CD14-positive monocyte (primary cell): ENCODE data around the gene STARD5. TPM values are rescaled to one million over a fixed set of nuclear protein-coding genes. Genes with fewer than 3 reads are reported as not detected.

ENCODE experiments used
- DNase-seq, 3 donors: peaks; one replicate each; pipeline ENCODE4 v3.0.0-alpha.2; 2011 to 2022
- H2AFZ ChIP-seq: 2 replicates; pipeline ENCODE4 v1.6.0; 2012; ENCODE audit warnings: mild to moderate bottlenecking, low read depth, low read length, inconsistent platforms; ENCODE audit not compliant: insufficient read depth, poor library complexity, severe bottlenecking
- H3K27ac ChIP-seq, 2 donors: 1 replicate in 1 of 2; 2 replicates in 1 of 2; pipeline ENCODE4 v1.5.1; 2012 to 2013; ENCODE audit warnings: low read length in 2 of 2, control low read depth in 1 of 2, inconsistent platforms in 1 of 2, low read depth in 1 of 2, mild to moderate bottlenecking in 1 of 2
- H3K27me3 ChIP-seq, 2 donors: one replicate each; pipeline versions ENCODE4 v1.6.0 to v1.6.1; 2011 to 2013; ENCODE audit warnings: low read length in 2 of 2; ENCODE audit not compliant: control insufficient read depth in 2 of 2, insufficient read depth in 2 of 2
- H3K36me3 ChIP-seq, 2 donors: replicated peaks in 1 of 2; 1 replicate in 1 of 2; 2 replicates in 1 of 2; pipeline versions ENCODE4 v1.5.1 to v1.6.1; 2012 to 2013; ENCODE audit warnings: low read length in 2 of 2, control low read depth in 1 of 2, inconsistent platforms in 1 of 2, mild to moderate bottlenecking in 1 of 2; ENCODE audit not compliant: insufficient read depth in 2 of 2, control insufficient read depth in 1 of 2
- H3K4me1 ChIP-seq, 2 donors: 1 replicate in 1 of 2; 2 replicates in 1 of 2; pipeline versions ENCODE4 v1.5.1 to v1.6.1; 2012 to 2013; ENCODE audit warnings: low read length in 2 of 2, control low read depth in 1 of 2, inconsistent platforms in 1 of 2, mild to moderate bottlenecking in 1 of 2, moderate library complexity in 1 of 2; ENCODE audit not compliant: insufficient read depth in 2 of 2, control insufficient read depth in 1 of 2
- H3K4me2 ChIP-seq: replicated peaks from 2 replicates; pipeline ENCODE3; 2012; ENCODE audit warnings: low read length, moderate library complexity, mild to moderate bottlenecking; ENCODE audit not compliant: poor library complexity, severe bottlenecking; ENCODE audit errors: extremely low read depth
- H3K4me3 ChIP-seq, 3 experiments: fragments of 200-600 bp in 1 of 3; sonication (generic) in 1 of 3; replicated peaks in 1 of 3; 1 replicate in 2 of 3; 2 replicates in 1 of 3; pipeline ENCODE4 v1.5.1; 2011 to 2013; ENCODE audit warnings: low read length in 3 of 3, mild to moderate bottlenecking in 3 of 3, control low read depth in 2 of 3, low read depth in 2 of 3, inconsistent platforms in 1 of 3, moderate library complexity in 1 of 3
- H3K79me2 ChIP-seq: 2 replicates; pipeline ENCODE4 v1.6.0; 2012; ENCODE audit warnings: mild to moderate bottlenecking, control low read depth, inconsistent platforms, low read length, moderate library complexity; ENCODE audit not compliant: insufficient read depth
- H3K9ac ChIP-seq: 2 replicates; pipeline ENCODE4 v1.6.0; 2017; ENCODE audit warnings: low read length, mild to moderate bottlenecking; ENCODE audit not compliant: insufficient read depth, poor library complexity, severe bottlenecking
- H3K9me3 ChIP-seq, 2 donors: replicated peaks in 1 of 2; 1 replicate in 1 of 2; 2 replicates in 1 of 2; pipeline versions ENCODE4 v1.5.1 to v1.6.1; 2012 to 2013; ENCODE audit warnings: low read length in 2 of 2, control low read depth in 1 of 2; ENCODE audit not compliant: control insufficient read depth in 1 of 2, insufficient read depth in 1 of 2
- H4K20me1 ChIP-seq: 2 replicates; pipeline ENCODE4 v1.6.0; 2012; ENCODE audit warnings: mild to moderate bottlenecking, low read length, control low read depth, moderate library complexity; ENCODE audit not compliant: insufficient read depth
- H3K27ac Mint-ChIP-seq, 7 donors: one replicate each; pipeline ENCODE4 v1.8.0; 2020; ENCODE audit warnings: mild to moderate bottlenecking in 7 of 7, mixed read lengths in 7 of 7, moderate library complexity in 6 of 7, inconsistent platforms in 2 of 7
- H3K27me3 Mint-ChIP-seq, 3 donors: one replicate each; pipeline ENCODE4 v1.8.0; 2021 to 2022; ENCODE audit warnings: low read depth in 3 of 3, mild to moderate bottlenecking in 3 of 3, mixed read lengths in 3 of 3, moderate library complexity in 3 of 3, inconsistent platforms in 1 of 3
- H3K36me3 Mint-ChIP-seq, 2 donors: one replicate each; pipeline ENCODE4 v1.8.0; 2020; ENCODE audit warnings: mixed read lengths in 2 of 2, inconsistent platforms in 1 of 2, mild to moderate bottlenecking in 1 of 2
- H3K4me1 Mint-ChIP-seq: one replicate; pipeline ENCODE4 v1.8.0; 2020; ENCODE audit warnings: mild to moderate bottlenecking, mixed read lengths
- H3K4me3 Mint-ChIP-seq, 2 donors: one replicate each; pipeline ENCODE4 v1.8.0; 2020; ENCODE audit warnings: mild to moderate bottlenecking in 2 of 2, mixed read lengths in 2 of 2, moderate library complexity in 1 of 2
- H3K9me3 Mint-ChIP-seq, 7 donors: one replicate each; pipeline ENCODE4 v1.8.0; 2020 to 2022; ENCODE audit warnings: mixed read lengths in 7 of 7, mild to moderate bottlenecking in 6 of 7, moderate library complexity in 6 of 7, inconsistent platforms in 2 of 7
- CTCF ChIP-seq: fragments of 200-600 bp; IDR thresholded peaks from one replicate; pipeline ENCODE4 v1.8.0; 2022; ENCODE audit warnings: antibody characterized with exemption, mild to moderate bottlenecking
- WGBS: methylation state at CpG from one replicate; pipeline ENCODE4 v1.1.5; 2013; ENCODE audit warnings: missing lambda C conversion rate; ENCODE audit not compliant: insufficient coverage; 5-methylcytosine and 5-hydroxymethylcytosine counted together
- intact Hi-C, 2 donors: fragments of 100-400 bp; cut with micrococcal nuclease; formaldehyde crosslinking; loops; one replicate each; pipeline versions ENCODE4 v1.15.0 to v1.15.1; 2023
- polyA plus RNA-seq, 3 donors: library from polyadenylated mRNA; depleted of rRNA in 1 of 3; unstranded in 2 of 3; stranded (reverse) in 1 of 3; fragments of 300-500 nt in 2 of 3; fragments of >200 nt in 1 of 3; fragmentation: Illumina TruSeq in 2 of 3; gene quantifications; 1 replicate in 2 of 3; 2 replicates in 1 of 3; pipeline ENCODE4 v1.2.3, GENCODE V29; 2012 to 2021

The STARD5 gene
- polyA plus RNA-seq, 3 donors = 1.5 to 15.1 (median 2.5) TPM

- peak overlapping the region in 1 of 7 donors; percentile 53 for H3K27ac Mint-ChIP-seq
- H3K36me3 ChIP-seq = no peaks in the 10 kb centered on the region
- 100% methylated on average over 2 of the region's 3 CpGs for WGBS
- no peaks in the 10 kb centered on the region for H4K20me1 ChIP-seq
- no peak overlapping the region for H3K9ac ChIP-seq
- H3K4me3 ChIP-seq = no peak overlapping the region
- peaks cover 0 to 5% (median 3%) of the 10 kb centered on the region in 3 donors for H3K27me3 Mint-ChIP-seq
- no peaks in the 10 kb centered on the region for H3K36me3 Mint-ChIP-seq
- intact Hi-C loops = loop anchor here in 1 of 2 donors (5.0 kb wide), 1 partner anchor 36 kb away; no protein-coding TSS in a partner anchor
- no peak overlapping the region for H3K27ac ChIP-seq
- H3K4me1 ChIP-seq = peaks cover 3 to 6% of the 10 kb centered on the region in 2 donors
- H3K4me3 Mint-ChIP-seq = no peak overlapping the region
- no peak overlapping the region for H2AFZ ChIP-seq
- no peaks in the 10 kb centered on the region for H3K27me3 ChIP-seq
- H3K79me2 ChIP-seq = no peaks in the 10 kb centered on the region
- DNase-seq = no peak
- H3K9me3 Mint-ChIP-seq = peaks cover 0 to 3% (median 0%) of the 10 kb centered on the region in 7 donors
- H3K4me2 ChIP-seq = no peak overlapping the region
- no peaks in the 10 kb centered on the region for H3K9me3 ChIP-seq
- TF ChIP-seq CTCF = no peak
- peaks cover 15% of the 10 kb centered on the region for H3K4me1 Mint-ChIP-seq
These were observed 9.4 kb upstream of the STARD5 start for GRCh38 chr15:81333363-81333762.

GRCh38 chr15:81332326-81332725 is 8.4 kb upstream of the STARD5 start:
- Histone ChIP-seq H3K9me3 (no peaks in the 10 kb centered on the region), H4K20me1 (no peaks in the 10 kb centered on the region), H3K4me1 (no peaks in the 10 kb centered on the region), H3K4me2 (no peak overlapping the region), H3K36me3 (no peaks in the 10 kb centered on the region), H3K27ac (no peak overlapping the region), H3K4me3 (no peak overlapping the region), H3K79me2 (no peaks in the 10 kb centered on the region), H2AFZ (no peak overlapping the region), H3K9ac (no peak overlapping the region), H3K27me3 (no peaks in the 10 kb centered on the region)
- Mint-ChIP-seq H3K36me3 (no peaks in the 10 kb centered on the region), H3K27me3 (peaks cover 0 to 3% (median 3%) of the 10 kb centered on the region in 3 donors), H3K9me3 (peaks cover 0 to 3% (median 0%) of the 10 kb centered on the region in 7 donors), H3K27ac (no peak overlapping the region), H3K4me3 (no peak overlapping the region), H3K4me1 (peaks cover 9% of the 10 kb centered on the region)
- intact Hi-C loops = loop anchor here in 1 of 2 donors (5.0 kb wide), 1 partner anchor 35 kb away; no protein-coding TSS in a partner anchor
- WGBS = 100% methylated on average over 10 of the region's 12 CpGs
- no peak for TF ChIP-seq CTCF
- no peak for DNase-seq
